Medulla oblongata (tissue), 1 donor: ENCODE data around the gene USH1G.

Experiments used
- DNase-seq: peaks from one replicate; pipeline ENCODE4 v3.0.0-alpha.2; 2015; ENCODE audit errors: extremely low spot score

USH1G gene

GRCh38 chr17:74903671-74904070 is 19.4 kb downstream of the USH1G start:
- DNase-seq: no peak

DNA sequence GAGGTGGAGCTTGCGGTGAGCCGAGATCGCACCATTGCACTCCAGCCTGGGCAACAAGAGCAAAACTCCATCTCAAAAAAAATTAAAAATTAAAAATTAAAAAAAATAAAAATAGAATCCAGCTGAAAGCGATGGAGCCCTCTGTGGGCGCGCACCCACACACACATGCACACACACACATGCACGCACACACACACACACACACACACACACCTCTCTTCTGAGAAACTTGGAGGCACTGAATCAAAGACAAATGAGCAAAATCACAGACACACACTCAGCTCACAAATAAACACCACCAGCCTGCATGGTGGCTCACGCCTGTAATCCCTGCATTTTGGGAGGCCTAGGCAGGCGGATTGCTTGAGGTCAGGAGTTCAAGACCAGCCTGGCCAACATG is 20.0 kb downstream of the USH1G start:
- DNase-seq: no peak

DNA sequence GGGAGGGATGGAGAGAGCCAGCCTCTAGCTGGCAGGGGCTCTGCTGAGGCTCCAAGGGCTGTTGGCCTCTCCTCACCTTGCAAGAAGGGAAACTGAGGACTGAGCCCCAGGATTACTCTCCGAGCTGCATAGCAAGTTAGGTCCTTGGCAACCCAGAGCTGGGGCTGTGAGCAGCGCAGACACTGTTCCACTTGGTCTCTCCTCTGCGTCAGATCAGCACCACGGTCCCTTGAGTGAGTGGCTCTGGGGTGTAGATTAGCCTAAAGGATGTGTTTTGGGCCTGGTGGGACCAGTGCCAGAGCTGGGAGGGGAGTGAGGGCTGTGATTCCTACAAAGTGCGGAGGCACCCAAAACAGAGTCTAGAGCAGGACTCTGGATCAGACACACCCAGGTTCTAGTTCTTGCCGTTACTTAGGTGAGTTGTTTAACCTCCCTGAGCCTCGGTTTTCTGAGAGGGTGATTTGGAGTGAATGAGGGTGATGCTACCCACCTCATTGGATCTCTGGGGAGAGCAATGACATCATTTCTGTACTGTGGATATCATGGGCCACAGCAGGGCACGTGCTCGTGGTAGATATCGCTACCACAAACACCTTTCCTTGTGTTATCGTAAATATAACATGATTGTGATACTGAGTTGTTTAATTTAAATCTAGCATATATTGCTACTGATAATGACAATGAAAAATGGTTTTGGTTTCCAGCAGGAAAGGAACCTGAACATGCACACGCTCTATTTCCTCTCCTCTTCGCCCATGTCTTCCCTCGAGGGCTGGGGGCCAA is 21.5 kb downstream of the USH1G start:
- no peak for DNase-seq

DNA sequence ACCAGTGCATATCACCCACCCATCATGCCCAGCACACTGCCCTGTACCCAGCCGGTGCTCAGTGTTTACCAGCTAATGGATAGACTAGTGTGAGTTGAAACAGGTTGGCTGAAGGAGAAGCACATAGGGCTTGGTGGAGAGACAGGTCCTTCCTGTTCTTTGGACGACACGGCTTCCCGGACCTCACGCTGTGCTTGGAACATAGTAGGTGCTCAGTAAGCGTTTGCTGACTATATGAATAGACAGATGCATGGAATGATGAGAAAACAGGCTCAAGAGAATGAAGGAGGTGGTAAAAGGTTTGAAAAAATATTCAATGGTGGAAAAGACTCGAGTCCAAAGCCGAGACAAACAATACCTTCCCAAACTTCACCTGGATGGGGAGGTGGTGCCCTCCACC is 22.8 kb downstream of the USH1G start:
- DNase-seq: no peak

DNA sequence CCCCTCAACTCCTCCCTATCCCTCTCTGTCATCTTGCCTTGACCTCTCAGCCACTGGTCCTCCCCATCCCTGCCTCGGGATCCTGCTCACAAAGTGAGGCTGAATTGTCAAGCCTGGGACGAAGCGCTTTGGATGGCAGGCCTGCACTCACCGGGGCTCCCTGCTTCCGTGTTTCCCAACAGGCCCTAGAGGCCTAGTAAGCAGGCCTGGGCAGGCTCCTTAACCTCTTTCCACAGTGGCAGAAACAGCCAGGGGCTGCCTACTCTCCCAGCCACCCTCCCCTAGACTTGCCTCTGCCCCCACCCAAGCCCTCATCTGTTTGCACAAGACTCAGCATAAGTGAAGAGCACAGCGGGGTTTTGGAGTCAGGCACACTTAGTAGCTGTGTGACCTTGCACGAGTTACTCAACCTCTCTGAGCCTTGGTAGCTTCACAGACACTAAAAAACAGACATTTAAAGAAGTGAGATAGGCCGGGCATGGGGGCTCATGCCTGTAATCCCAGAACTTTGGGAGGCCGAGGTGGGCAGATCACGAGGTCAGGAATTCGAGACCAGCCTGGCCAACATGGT is 24.6 kb downstream of the USH1G start:
- DNase-seq: no peak

DNA sequence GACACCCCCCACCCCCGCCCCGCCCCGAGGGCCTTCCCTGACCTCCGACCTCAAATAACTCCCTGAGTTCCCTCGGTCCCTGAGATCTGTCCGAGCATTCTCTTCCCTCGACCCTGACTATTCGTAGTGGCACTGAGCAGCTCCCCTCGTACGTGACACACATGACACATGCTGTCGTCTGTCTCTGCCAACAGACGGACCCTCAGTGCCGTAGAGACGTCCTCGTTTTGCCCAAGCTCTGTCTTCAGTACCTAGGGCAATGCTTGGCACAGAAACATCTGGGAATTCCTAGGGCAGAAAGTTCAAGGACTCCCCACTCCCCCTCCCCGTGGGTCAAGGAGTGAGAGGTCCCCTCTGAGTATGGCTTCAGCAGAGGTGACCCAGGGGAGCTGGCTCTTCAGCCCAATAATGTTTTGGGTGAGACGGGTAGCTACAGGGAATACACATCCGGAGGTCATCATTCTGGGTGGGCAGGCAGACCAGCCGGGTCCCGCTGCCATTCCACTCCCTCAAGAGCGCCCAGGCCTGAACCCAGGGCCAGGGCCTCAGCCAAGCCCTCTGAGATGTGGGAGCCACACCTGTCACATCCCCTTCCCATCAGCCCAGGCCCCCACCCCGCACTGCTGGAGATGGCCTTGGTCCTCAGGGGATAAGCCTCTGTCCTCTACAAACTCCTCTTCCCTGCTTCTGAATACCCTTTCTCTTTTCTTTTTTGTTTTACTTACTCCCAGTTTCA is 29.0 kb downstream of the USH1G start:
- DNase-seq: no peak

GRCh38 chr17:74892974-74893911 is 29.8 kb downstream of the USH1G start, which contains the start of gene FADS6:
Gene FADS6 (minus strand): TSS chr17:74893633. CDS start chr17:74893595, 38 bp downstream.
- no peak for DNase-seq

GRCh38 chr17:74892013-74892841 is 30.8 kb downstream of the USH1G start:
- DNase-seq: no peak

GRCh38 chr17:74890554-74890953 is 32.5 kb downstream of the USH1G start:
- DNase-seq: no peak

- no peak for DNase-seq
Measured at GRCh38 chr17:74888469-74888868, 34.6 kb downstream of the USH1G start.

DNA sequence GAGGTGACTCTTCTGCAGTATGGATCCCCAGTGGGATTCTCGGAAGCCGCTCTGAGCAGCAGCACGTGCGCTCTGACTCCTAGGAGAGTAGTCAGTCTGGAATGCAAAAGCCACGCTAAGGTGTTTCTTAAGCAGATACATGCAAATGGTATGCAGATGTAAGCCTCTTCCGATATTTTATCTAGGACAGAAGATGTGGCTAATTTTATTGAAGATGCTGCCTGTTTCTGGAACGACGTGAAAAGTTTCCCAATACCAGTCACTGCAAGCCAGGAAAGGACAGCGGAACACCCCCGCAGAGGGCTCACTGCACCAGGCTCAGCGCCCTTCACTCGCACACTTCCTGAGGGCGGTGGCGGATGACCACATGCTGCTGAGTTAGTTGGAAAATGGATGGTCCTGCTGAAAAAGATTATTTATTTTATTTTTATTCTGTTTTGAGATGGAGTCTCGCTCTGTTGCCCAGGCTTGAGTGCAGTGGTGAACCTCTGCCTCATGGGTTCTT is 39.8 kb downstream of the USH1G start:
- DNase-seq: no peak

DNA sequence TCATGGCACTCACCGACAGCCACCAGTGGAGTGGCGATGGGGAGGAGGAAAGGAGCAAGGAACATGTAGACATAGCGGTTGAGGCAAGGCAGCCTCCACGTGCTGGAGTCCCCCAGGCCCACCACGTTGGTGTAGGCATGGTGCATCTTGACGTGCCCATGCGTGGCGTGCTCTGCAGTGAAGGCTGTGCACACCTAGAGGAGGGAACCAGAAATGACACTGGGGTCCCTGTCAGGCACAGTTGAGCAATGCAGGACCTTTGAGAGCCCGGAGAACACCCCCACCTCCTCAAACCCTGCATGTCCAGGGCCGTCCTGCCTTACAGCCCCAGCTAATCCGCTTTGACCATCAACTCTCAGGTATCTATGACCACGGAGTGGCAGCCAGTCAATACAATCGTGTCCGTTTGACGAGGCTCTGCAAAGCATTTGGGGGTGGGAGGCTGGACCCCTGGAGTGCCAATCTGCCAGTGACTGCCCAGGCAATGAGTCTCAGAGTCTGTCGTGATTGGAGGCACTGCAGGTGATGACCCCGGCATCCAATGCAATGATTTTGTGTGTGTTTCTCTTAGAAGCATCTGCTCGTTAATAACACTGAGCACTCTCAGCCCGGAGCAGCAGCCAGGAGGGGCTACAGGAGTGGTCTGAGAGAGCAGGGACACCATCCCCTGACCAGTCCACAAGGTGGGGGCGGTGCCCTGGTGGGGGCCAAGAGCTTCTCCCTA is 40.4 kb downstream of the USH1G start:
- DNase-seq: no peak

GRCh38 chr17:74881073-74881472 is 42.0 kb downstream of the USH1G start:
- no peak for DNase-seq

DNA sequence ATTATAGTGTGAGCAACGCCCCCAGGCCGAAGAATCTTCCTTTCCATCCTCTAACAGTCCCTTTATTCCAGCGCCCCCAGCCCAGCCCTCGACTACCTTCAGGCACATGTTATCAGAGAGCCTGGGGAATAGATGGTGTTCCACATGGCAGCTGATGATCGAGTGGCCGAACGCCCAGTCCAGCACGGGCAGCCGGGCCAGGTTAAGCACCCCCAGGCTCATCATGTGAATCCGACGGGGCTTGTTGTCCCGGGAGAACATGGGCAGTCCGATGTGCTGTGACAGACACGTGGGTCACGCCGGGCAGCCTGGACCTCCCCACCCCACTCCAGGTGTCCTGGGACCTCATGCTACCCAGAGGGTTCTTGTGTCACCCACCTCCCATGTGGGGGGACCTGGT is 43.7 kb downstream of the USH1G start:
- no peak for DNase-seq

GRCh38 chr17:74878658-74879057 is 44.4 kb downstream of the USH1G start:
- no peak for DNase-seq

GRCh38 chr17:74877592-74878548 is 45.2 kb downstream of the USH1G start:
- no peak for DNase-seq

- no peak for DNase-seq
Measured at GRCh38 chr17:74875977-74876593, 47.0 kb downstream of the USH1G start.
